Measurements from ENCODE around the gene GPRC5A.

Gene GPRC5A

DNA sequence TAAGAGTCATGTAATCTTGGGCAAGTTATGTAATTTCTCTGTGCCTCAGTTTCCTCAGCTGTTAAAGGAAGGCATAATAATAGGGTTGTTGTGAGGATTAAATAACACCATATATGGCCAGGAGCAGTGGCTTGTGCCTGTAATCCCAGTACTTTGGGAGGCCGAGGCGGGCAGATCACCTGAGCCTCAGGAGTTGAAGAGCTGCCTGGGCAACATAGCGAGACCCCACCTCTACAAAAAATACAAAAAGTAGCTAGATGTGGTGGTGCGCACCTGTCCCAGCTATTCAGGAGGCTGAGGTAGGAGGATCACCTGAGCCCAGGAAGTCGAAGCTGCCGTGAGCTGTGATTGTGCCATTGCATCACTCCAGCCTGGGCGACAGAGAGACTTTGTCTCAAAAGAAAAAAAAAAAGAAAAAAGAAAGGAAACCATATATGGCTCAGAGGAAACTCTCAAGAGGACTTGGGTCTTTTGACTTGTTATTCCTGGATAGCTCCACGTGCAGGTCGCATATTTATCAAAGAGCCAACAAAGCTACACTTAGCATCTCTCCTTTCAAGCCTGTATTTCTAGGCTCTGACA is 6.9 kb downstream of the GPRC5A start:
- Mint-ChIP-seq H3K9me3 (no peaks in the 10 kb centered on the region), H3K4me3 (no peak overlapping the region), H3K4me1 (ENCODE audit: low read depth) (peaks cover 11% of the 10 kb centered on the region), H3K36me3 (ENCODE audit: low read depth) (no peaks in the 10 kb centered on the region), H3K27me3 (ENCODE audit: low read depth) (peaks cover 20% of the 10 kb centered on the region), H3K27ac (no peak overlapping the region)

DNA sequence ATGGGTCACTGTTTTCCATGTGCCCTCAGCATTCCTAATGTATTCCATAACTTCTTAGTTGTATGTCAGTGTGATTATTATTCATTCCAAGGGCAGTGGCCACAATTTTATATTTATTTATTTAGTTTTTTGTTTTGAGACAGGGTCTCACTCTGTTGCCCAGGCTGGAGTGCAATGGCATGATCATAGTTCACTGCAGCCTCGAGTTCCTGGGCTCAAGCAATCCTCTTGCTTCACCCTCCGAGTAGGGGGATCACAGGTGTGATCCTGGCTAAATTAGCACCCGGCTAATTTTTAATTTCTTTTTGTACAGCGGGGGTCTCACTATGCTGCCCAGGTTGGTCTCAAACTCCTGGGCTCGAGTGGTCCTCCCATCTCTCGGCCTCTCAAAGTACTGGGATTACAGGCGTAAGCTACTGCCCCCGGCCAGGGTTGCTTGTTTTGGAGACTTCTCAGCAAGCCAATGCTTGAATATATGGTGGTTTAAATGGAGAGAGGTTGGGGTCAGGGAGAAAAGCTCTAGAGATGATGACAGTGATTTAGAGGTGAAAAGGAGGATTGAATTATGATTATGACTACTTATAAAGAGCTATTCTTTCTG is 7.6 kb downstream of the GPRC5A start:
- Mint-ChIP-seq H3K4me3 (no peak overlapping the region), H3K27me3 (ENCODE audit: low read depth) (peaks cover 16% of the 10 kb centered on the region), H3K27ac (no peak overlapping the region), H3K36me3 (ENCODE audit: low read depth) (no peaks in the 10 kb centered on the region), H3K9me3 (no peaks in the 10 kb centered on the region), H3K4me1 (ENCODE audit: low read depth) (peaks cover 11% of the 10 kb centered on the region)

DNA sequence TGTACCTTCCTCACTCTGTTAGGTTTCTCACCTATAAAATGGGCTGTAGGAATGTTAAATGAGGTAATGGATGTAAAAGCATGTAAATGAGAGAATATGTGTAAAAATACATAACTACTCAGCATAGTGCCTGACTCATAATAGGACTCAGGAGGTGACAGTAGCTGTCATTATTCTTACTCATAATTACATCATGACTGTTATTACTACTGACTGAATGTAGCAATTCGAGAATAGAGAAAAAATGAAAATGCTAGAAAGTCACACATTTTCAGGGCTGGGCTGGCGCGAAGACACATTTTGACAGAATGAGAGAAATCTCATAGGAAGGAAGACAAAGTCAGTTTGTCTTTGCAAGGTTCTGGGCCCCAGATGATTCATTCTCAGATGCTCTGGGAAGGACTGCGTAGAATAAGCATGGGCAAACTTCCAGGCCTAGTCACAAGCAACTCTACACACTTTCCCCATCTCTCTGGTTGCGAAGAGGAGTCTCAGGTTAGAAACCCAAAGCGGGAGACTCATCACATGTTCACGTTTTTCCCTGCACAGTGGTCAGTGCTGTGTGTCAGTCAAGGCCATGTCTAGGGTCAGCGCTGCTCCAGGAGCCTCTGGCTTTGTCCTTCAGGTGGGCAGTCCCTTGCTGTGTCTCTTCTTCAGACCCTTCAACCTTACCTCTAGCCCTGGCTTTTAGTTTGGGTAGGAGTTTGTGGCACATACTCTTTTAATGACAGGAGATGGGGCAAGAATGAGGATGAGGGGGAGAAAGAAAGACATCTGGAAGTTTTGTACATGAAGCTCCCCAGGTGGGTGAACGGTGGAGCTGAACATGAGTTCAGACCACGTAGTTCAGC is 8.4 kb downstream of the GPRC5A start:
- H3K4me3 Mint-ChIP-seq, result no peak overlapping the region
- H3K27me3 Mint-ChIP-seq (ENCODE audit: low read depth), result peaks cover 14% of the 10 kb centered on the region
- H3K27ac Mint-ChIP-seq, result peak overlapping the region; percentile 61
- H3K4me1 Mint-ChIP-seq (ENCODE audit: low read depth), result peaks cover 11% of the 10 kb centered on the region
- no peaks in the 10 kb centered on the region for H3K36me3 Mint-ChIP-seq (ENCODE audit: low read depth)
- no peaks in the 10 kb centered on the region for H3K9me3 Mint-ChIP-seq

DNA sequence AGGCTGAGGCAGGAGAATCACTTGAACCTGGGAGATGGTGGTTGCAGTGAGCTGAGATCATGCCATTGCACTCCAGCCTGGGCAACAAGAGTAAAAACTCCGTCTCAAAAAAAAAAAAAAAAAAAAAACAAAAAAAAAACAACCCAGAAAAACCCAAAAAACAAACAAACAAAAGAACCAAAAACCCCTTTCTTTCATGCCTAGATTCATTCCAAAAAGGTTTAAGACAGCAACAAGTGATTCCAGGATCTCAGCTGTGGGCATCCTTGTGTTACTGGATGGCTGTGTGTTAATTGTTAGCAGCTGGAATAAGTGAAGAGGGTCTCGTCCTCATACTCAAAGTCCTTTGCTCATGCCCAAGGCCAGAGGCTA is 9.4 kb downstream of the GPRC5A start:
- no peaks in the 10 kb centered on the region for H3K9me3 Mint-ChIP-seq
- H3K27ac Mint-ChIP-seq, result no peak overlapping the region
- H3K4me1 Mint-ChIP-seq (ENCODE audit: low read depth), result peaks cover 11% of the 10 kb centered on the region
- no peaks in the 10 kb centered on the region for H3K36me3 Mint-ChIP-seq (ENCODE audit: low read depth)
- H3K27me3 Mint-ChIP-seq (ENCODE audit: low read depth), result peaks cover 11% of the 10 kb centered on the region
- H3K4me3 Mint-ChIP-seq, result no peak overlapping the region

DNA sequence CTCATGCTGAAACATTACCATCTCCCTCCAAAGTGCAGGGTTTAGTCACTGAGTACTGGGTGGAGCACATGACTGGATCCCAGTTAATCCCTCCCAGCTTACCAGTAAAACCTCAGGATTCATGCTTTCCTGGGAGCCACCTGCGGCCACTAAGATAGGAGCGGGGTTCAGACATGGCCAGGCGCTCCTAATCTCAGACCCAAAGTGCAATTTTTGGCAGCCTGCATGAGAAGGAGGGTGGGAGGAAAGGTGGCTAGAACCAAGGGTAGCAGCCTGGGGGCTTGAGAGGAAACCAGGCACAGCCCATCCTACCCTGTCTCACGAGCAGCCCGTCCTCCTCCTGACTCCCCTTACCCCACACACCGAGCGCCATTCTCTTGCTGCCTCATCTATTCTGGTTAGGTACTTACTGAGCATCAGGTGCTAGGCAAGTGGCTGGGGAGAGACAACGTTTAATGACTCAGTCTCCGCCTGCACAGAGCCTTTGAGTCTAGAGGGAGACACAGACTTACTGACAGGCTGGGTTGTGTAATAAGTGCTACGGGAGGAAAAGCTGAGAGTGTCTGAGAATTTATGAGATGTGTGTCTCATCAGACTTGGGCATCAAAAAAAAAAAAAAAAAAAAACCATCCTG is 9.9 kb downstream of the GPRC5A start:
- no peak overlapping the region for H3K4me3 Mint-ChIP-seq
- H3K9me3 Mint-ChIP-seq, result no peaks in the 10 kb centered on the region
- H3K27me3 Mint-ChIP-seq (ENCODE audit: low read depth), result peaks cover 12% of the 10 kb centered on the region
- H3K36me3 Mint-ChIP-seq (ENCODE audit: low read depth), result no peaks in the 10 kb centered on the region
- H3K4me1 Mint-ChIP-seq (ENCODE audit: low read depth), result peaks cover 11% of the 10 kb centered on the region
- H3K27ac Mint-ChIP-seq, result no peak overlapping the region

DNA sequence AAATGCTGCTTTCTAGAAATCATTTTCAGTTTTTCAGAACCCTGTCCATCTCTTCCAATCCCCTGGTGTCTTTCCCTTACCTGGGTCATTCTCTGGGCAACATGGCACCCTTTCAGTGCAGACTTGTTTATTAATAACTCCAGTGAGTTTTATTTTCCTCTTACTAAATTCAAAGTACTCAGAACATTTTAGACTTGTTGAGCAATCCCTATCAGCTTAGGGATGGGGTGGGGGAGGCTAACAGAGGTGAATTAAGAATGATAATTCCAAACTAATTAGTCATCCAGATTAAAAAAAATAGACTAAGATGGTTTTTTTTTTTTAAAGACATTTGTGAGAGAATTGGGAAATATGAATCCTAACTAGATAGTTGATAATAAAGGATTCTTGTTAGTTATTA is 10.7 kb downstream of the GPRC5A start:
- Mint-ChIP-seq H3K4me1 (ENCODE audit: low read depth) (peaks cover 11% of the 10 kb centered on the region), H3K27ac (no peak overlapping the region), H3K27me3 (ENCODE audit: low read depth) (peaks cover 9% of the 10 kb centered on the region), H3K36me3 (ENCODE audit: low read depth) (no peaks in the 10 kb centered on the region), H3K4me3 (no peak overlapping the region), H3K9me3 (no peaks in the 10 kb centered on the region)

DNA sequence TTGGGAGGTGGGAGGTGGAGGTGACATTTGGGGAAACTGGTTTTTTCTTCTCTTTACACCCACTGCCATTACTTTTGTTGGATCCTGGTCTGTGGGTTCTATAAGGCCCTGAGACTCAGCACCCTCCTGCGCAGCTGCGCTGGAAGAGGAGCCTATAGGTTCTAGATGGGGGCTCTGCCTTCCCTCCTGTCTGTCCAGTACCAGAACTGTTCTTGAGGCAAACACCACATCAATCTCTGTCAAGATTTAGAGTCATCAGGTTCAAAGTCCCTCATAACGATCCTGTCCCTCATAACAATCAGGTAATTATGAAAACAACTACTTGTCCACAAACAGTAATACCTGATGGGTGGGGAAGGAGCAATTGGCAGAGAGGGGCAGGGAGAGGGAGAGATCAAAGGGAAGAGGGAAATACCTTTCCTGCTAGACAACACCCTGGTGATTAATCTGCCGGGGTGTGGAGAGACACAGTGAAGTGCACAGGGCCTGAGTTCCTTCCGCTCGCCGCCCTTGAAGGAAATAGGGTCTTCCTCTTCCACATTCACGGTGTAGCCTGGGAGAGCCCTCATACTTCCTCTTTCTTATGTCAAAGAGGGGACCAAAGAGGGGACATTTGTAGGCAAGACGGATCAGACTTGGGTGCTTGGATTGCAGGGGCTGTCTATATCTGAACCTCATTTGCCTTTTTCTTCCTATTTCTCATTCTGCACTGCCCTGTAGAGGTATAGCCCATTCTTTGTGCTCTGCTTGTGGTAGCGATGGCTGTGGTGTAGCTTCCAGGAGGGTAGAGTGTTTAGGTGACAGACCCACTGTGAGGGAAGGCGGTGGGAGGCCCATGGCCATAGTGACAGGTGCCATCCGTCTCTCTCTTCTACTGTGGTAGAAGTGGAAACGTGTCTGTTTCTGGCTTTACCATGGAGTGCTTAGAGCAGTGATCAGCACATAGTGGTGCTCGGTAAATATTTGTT is 12.6 kb downstream of the GPRC5A start:
- Mint-ChIP-seq H3K27ac (no peak overlapping the region), H3K27me3 (ENCODE audit: low read depth) (peaks cover 6% of the 10 kb centered on the region), H3K4me3 (no peak overlapping the region), H3K9me3 (no peaks in the 10 kb centered on the region), H3K4me1 (ENCODE audit: low read depth) (peaks cover 12% of the 10 kb centered on the region), H3K36me3 (ENCODE audit: low read depth) (no peaks in the 10 kb centered on the region)

DNA sequence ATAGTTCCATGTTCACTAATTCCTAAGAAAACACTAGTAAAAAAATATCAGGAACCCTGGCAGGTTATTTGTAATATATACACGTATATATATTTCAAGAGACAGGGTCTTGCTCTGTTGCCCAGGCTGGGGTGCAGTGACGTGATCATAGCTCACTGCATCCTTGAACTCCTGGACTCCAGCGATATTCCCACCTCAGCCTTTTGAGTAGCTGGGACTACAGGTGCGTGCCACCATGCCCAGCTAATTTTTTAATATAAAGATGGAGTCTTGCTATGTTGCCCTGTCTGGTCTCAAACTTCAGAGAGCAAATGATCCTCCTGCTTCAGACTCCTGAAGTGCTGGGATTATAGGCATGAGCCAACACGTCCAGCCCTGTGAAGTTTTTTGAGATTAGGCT is 16.2 kb downstream of the GPRC5A start:
- Mint-ChIP-seq H3K27me3 (ENCODE audit: low read depth) (peaks cover 6% of the 10 kb centered on the region), H3K4me1 (ENCODE audit: low read depth) (peaks cover 15% of the 10 kb centered on the region), H3K9me3 (no peaks in the 10 kb centered on the region), H3K36me3 (ENCODE audit: low read depth) (no peaks in the 10 kb centered on the region), H3K4me3 (no peak overlapping the region), H3K27ac (no peak overlapping the region)

DNA sequence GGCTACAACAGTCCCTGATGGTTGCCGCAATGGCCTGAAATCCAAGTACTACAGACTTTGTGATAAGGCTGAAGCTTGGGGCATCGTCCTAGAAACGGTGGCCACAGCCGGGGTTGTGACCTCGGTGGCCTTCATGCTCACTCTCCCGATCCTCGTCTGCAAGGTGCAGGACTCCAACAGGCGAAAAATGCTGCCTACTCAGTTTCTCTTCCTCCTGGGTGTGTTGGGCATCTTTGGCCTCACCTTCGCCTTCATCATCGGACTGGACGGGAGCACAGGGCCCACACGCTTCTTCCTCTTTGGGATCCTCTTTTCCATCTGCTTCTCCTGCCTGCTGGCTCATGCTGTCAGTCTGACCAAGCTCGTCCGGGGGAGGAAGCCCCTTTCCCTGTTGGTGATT is 16.9 kb downstream of the GPRC5A start:
- Mint-ChIP-seq H3K27me3 (ENCODE audit: low read depth) (peaks cover 6% of the 10 kb centered on the region), H3K36me3 (ENCODE audit: low read depth) (no peaks in the 10 kb centered on the region), H3K27ac (no peak overlapping the region), H3K9me3 (no peaks in the 10 kb centered on the region), H3K4me1 (ENCODE audit: low read depth) (peaks cover 15% of the 10 kb centered on the region), H3K4me3 (no peak overlapping the region)

DNA sequence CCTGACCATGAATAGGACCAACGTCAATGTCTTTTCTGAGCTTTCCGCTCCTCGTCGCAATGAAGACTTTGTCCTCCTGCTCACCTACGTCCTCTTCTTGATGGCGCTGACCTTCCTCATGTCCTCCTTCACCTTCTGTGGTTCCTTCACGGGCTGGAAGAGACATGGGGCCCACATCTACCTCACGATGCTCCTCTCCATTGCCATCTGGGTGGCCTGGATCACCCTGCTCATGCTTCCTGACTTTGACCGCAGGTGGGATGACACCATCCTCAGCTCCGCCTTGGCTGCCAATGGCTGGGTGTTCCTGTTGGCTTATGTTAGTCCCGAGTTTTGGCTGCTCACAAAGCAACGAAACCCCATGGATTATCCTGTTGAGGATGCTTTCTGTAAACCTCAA is 17.3 kb downstream of the GPRC5A start:
- no peaks in the 10 kb centered on the region for H3K36me3 Mint-ChIP-seq (ENCODE audit: low read depth)
- peaks cover 15% of the 10 kb centered on the region for H3K4me1 Mint-ChIP-seq (ENCODE audit: low read depth)
- no peaks in the 10 kb centered on the region for H3K9me3 Mint-ChIP-seq
- H3K4me3 Mint-ChIP-seq, result no peak overlapping the region
- H3K27me3 Mint-ChIP-seq (ENCODE audit: low read depth), result peaks cover 6% of the 10 kb centered on the region
- H3K27ac Mint-ChIP-seq, result no peak overlapping the region

DNA sequence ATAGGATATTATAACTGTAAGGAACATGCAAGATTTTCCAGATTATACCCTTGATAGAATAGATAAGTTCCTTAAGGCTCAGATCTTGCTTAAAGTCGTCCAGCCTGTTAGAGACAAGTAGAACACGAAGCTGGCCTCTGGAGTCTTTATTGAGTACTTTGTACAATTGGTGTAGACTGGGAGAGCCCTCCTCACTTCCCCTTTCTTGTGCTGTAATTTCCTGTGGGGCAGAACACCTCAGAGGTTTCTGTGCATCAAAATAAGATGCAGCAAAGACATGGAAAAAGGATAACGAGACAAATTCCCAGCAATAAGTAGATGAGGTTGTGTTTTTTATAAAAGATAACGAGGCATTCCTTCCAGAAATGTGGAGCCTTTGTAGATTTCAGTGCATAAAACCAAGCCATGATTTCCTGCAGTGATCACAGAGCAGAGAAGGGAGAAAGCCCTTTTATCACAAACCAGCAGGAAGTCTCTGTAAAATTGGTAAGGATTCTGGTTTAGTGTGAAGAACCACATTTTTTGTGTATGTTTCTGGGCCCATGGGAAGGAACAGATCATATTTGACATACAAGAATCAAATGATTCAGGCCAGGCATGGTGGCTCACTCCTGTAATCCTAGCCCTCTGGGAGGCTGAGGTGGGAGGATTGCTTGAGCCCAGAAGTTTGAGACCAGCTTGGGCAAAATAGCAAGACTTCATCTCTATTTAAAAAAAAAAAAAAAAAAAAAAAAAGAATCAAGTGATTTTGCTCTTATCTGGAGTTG is 18.0 kb downstream of the GPRC5A start:
- no peak overlapping the region for H3K4me3 Mint-ChIP-seq
- peaks cover 15% of the 10 kb centered on the region for H3K4me1 Mint-ChIP-seq (ENCODE audit: low read depth)
- no peaks in the 10 kb centered on the region for H3K36me3 Mint-ChIP-seq (ENCODE audit: low read depth)
- no peak overlapping the region for H3K27ac Mint-ChIP-seq
- H3K27me3 Mint-ChIP-seq (ENCODE audit: low read depth), result peaks cover 6% of the 10 kb centered on the region
- H3K9me3 Mint-ChIP-seq, result no peaks in the 10 kb centered on the region

DNA sequence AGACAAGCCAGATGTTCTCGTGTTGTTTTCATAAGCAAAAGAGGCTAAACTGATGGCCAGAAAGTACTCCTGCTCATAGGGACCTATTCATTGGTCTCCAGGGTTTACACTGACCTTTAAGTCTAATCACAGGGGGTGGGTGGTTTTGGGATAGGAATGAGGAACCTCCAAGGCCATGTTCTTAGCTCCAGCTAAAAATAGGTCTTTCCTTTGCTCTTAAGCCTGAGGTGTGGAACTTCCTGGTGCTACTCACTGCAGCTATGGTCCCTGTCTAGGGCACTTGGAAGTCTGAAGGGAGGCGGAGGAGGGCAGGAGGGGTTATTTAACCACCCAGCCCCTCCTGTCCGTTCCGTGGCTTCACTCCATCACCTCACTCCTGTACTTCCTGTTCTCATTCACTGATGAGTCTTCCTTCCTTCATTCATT is 18.6 kb downstream of the GPRC5A start:
- Mint-ChIP-seq H3K27ac (no peak overlapping the region), H3K4me1 (ENCODE audit: low read depth) (peaks cover 15% of the 10 kb centered on the region), H3K9me3 (no peaks in the 10 kb centered on the region), H3K27me3 (ENCODE audit: low read depth) (peaks cover 6% of the 10 kb centered on the region), H3K4me3 (no peak overlapping the region), H3K36me3 (ENCODE audit: low read depth) (no peaks in the 10 kb centered on the region)

DNA sequence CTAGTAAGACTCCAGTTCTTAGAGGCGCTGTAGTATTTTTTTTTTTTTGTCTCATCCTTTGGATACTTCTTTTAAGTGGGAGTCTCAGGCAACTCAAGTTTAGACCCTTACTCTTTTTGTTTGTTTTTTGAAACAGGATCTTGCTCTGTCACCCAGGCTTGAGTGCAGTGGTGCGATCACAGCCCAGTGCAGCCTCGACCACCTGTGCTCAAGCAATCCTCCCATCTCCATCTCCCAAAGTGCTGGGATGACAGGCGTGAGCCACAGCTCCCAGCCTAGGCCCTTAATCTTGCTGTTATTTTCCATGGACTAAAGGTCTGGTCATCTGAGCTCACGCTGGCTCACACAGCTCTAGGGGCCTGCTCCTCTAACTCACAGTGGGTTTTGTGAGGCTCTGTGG is 21.3 kb downstream of the GPRC5A start:
- no peaks in the 10 kb centered on the region for H3K9me3 Mint-ChIP-seq
- H3K4me3 Mint-ChIP-seq, result no peak overlapping the region
- H3K4me1 Mint-ChIP-seq (ENCODE audit: low read depth), result peaks cover 21% of the 10 kb centered on the region
- no peaks in the 10 kb centered on the region for H3K36me3 Mint-ChIP-seq (ENCODE audit: low read depth)
- H3K27me3 Mint-ChIP-seq (ENCODE audit: low read depth), result peaks cover 12% of the 10 kb centered on the region
- no peak overlapping the region for H3K27ac Mint-ChIP-seq
